Endothelial cell (in vitro differentiated cells): Measurements from ENCODE around the gene ZNF280D. TPM values are rescaled to one million over a fixed set of nuclear protein-coding genes. Genes with fewer than 3 reads are reported as not detected.
"Not testable (repeated sequence)": the region's sequence is repeated elsewhere in the genome, so short reads cannot be mapped to it uniquely, and the experiment has no call there.

ENCODE experiments used
- DNase-seq: peaks from one replicate; pipeline ENCODE4 v3.0.0; 2021; ENCODE audit warnings: low spot score
- H3K27ac Mint-ChIP-seq: one replicate; pipeline ENCODE4 v1.8.0; 2021; ENCODE audit warnings: mixed read lengths, inconsistent platforms; ENCODE audit not compliant: unreplicated experiment
- H3K27me3 Mint-ChIP-seq: one replicate; pipeline ENCODE4 v1.8.0; 2021; ENCODE audit warnings: mild to moderate bottlenecking, moderate library complexity, mixed read lengths, inconsistent platforms; ENCODE audit not compliant: unreplicated experiment
- H3K36me3 Mint-ChIP-seq: one replicate; pipeline ENCODE4 v1.8.0; 2021; ENCODE audit warnings: mild to moderate bottlenecking, low read depth, mixed read lengths, inconsistent platforms; ENCODE audit not compliant: unreplicated experiment
- H3K4me1 Mint-ChIP-seq: one replicate; pipeline ENCODE4 v1.8.0; 2021; ENCODE audit warnings: mild to moderate bottlenecking, mixed read lengths, inconsistent platforms; ENCODE audit not compliant: unreplicated experiment
- H3K4me3 Mint-ChIP-seq: one replicate; pipeline ENCODE4 v1.8.0; 2021; ENCODE audit warnings: mild to moderate bottlenecking, mixed read lengths, inconsistent platforms; ENCODE audit not compliant: unreplicated experiment
- H3K9me3 Mint-ChIP-seq: one replicate; pipeline ENCODE4 v1.8.0; 2021; ENCODE audit warnings: mixed read lengths, inconsistent platforms; ENCODE audit not compliant: unreplicated experiment
- long read RNA-seq: library from polyadenylated mRNA; unstranded; transcript quantifications from one replicate; pipeline ENCODE4 v2.0.0, GENCODE V29; 2020; ENCODE audit not compliant: unreplicated experiment
- total RNA-seq: library from RNA; stranded (reverse); fragmentation: NEBNext Ultra II Directional; extraction: Animal tissue kit (Norgen Biotek cat#: 25700); gene quantifications from one replicate; pipeline ENCODE4 v1.2.1, GENCODE V29; 2021; ENCODE audit not compliant: unreplicated experiment
- TF ChIP-seq, protein P1 (sequence below): fragments of 200-600 bp; sonication (generic); IDR thresholded peaks from one replicate; pipeline ENCODE4 v1.5.0; 2021; ENCODE audit warnings: antibody characterized with exemption; ENCODE audit not compliant: unreplicated experiment

ZNF280D gene, protein sequence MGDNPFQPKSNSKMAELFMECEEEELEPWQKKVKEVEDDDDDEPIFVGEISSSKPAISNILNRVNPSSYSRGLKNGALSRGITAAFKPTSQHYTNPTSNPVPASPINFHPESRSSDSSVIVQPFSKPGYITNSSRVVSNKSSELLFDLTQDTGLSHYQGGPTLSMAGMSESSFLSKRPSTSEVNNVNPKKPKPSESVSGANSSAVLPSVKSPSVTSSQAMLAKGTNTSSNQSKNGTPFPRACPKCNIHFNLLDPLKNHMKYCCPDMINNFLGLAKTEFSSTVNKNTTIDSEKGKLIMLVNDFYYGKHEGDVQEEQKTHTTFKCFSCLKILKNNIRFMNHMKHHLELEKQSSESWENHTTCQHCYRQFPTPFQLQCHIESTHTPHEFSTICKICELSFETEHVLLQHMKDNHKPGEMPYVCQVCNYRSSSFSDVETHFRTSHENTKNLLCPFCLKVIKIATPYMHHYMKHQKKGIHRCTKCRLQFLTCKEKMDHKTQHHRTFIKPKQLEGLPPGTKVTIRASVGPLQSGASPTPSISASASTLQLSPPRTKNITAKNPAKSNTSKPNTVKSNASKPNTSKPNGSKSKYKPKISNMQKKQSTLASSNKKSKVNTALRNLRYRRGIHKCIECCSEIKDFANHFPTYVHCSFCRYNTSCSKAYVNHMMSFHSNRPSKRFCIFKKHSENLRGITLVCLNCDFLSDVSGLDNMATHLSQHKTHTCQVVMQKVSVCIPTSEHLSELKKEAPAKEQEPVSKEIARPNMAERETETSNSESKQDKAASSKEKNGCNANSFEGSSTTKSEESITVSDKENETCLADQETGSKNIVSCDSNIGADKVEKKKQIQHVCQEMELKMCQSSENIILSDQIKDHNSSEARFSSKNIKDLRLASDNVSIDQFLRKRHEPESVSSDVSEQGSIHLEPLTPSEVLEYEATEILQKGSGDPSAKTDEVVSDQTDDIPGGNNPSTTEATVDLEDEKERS
- 34.6 TPM for total RNA-seq
- long read RNA-seq, partial matches to known transcripts: 6 of 7 reads
- long read RNA-seq, other reads (novel, unspliced or antisense): 0 of 7 reads

DNA sequence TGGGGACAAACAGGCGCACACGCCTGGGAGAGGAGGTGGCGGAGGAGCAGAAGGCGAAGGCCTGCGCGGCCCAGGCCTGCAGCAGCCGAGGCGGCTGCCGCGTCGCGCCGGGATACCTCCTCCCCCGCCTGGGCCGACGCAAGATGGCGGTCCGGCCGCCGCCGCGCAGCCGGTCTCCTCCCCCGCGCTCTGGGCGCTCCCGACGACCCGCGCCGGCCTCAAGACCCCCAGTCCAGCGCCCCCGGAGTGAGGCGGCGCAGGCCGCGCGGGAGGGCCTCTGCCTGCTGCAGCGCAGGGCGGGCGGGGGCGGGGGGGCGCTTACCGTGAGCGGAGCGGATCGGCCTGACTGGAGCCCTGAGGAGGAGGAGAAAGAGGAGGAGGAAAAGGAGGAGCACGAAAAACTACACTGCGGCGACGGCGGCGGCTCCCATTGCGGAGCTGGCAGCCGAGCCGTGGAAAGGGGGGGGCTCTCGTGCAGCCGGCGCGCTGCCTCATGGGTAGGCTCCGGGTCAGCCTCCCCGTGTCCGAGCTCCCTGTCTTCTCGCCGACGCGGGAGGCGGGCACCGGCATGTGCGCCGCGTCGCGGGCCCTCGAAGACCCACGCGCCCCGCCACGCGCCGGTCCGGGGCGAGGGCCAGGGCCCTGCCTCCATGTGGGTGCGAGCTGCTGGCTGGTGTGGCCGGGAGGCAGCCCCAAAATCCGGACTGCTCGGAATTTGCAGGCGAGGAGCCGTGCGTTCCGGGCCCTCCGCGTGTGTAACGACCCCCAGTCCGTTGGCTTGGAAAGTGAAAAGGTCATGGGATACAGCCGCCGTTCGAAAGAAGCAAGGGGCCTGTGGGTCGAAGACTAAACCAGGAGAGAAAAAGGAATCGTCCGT, at the start of gene ZNF280D:
ZNF280D (minus strand) TSS at position 374 of the 877 bp plus-strand sequence. CDS start 26,400 bp downstream, outside the sequence.
- Mint-ChIP-seq H3K36me3 (peaks cover 14% of the 10 kb centered on the region), H3K9me3 (no peaks in the 10 kb centered on the region), H3K27me3 (peaks cover 4% of the 10 kb centered on the region), H3K27ac (peak within 1 kb of the TSS; percentile 97), H3K4me3 (peak within 1 kb of the TSS; percentile 97), H3K4me1 (peaks cover 18% of the 10 kb centered on the region)
- DNase-seq: peak; percentile 75
- TF ChIP-seq, protein P1, sequence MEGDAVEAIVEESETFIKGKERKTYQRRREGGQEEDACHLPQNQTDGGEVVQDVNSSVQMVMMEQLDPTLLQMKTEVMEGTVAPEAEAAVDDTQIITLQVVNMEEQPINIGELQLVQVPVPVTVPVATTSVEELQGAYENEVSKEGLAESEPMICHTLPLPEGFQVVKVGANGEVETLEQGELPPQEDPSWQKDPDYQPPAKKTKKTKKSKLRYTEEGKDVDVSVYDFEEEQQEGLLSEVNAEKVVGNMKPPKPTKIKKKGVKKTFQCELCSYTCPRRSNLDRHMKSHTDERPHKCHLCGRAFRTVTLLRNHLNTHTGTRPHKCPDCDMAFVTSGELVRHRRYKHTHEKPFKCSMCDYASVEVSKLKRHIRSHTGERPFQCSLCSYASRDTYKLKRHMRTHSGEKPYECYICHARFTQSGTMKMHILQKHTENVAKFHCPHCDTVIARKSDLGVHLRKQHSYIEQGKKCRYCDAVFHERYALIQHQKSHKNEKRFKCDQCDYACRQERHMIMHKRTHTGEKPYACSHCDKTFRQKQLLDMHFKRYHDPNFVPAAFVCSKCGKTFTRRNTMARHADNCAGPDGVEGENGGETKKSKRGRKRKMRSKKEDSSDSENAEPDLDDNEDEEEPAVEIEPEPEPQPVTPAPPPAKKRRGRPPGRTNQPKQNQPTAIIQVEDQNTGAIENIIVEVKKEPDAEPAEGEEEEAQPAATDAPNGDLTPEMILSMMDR: no peak

DNA sequence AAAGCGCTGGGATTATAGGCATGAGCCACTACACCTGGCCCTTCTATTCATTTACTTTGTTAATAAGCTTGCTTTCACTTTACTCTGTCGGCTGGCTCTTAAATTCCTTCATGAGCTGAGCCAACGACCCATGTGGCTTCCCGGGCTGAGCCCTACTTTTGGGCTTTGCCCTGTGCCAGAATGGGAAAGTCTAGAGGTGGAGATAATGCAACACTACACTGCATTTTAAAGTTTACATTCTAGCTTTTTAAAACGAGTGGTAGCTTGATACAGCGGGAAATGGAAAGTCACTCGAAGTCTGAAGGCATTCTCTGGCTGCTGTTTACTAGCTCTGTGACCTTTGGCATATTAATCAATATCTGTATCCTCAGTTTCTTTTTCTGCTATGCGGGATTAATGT, 49.0 kb upstream of the ZNF280D start:
- no peaks in the 10 kb centered on the region for H3K9me3 Mint-ChIP-seq
- H3K36me3 Mint-ChIP-seq: peaks cover 8% of the 10 kb centered on the region
- H3K27ac Mint-ChIP-seq: no peak overlapping the region
- H3K4me3 Mint-ChIP-seq: no peak overlapping the region
- no peaks in the 10 kb centered on the region for H3K27me3 Mint-ChIP-seq
- no peak for DNase-seq
- no peaks in the 10 kb centered on the region for H3K4me1 Mint-ChIP-seq
- TF ChIP-seq, protein P1: no peak

DNA sequence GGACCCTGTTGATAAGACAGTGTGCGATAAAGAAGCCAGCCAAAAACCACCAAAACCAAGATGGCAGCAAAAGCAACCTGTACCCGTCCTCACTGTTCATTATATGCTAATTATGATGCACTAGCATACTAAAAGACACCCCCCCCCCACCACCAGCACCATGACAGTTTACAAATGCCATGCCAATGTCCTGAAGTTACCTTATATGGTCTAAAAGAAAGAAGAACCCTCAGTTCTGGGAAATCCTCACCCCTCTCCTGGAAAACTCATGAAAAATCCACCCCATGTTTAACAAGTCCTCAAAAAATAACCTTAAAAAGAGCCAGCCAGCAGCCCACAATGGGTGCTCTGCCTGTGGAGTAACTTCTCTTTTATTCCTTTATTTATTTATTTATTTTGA, 48.4 kb upstream of the ZNF280D start:
- no peaks in the 10 kb centered on the region for H3K4me1 Mint-ChIP-seq
- no peaks in the 10 kb centered on the region for H3K9me3 Mint-ChIP-seq
- no peak for DNase-seq
- H3K27me3 Mint-ChIP-seq: no peaks in the 10 kb centered on the region
- no peak overlapping the region for H3K4me3 Mint-ChIP-seq
- H3K36me3 Mint-ChIP-seq: peaks cover 8% of the 10 kb centered on the region
- TF ChIP-seq, protein P1: no peak
- no peak overlapping the region for H3K27ac Mint-ChIP-seq

DNA sequence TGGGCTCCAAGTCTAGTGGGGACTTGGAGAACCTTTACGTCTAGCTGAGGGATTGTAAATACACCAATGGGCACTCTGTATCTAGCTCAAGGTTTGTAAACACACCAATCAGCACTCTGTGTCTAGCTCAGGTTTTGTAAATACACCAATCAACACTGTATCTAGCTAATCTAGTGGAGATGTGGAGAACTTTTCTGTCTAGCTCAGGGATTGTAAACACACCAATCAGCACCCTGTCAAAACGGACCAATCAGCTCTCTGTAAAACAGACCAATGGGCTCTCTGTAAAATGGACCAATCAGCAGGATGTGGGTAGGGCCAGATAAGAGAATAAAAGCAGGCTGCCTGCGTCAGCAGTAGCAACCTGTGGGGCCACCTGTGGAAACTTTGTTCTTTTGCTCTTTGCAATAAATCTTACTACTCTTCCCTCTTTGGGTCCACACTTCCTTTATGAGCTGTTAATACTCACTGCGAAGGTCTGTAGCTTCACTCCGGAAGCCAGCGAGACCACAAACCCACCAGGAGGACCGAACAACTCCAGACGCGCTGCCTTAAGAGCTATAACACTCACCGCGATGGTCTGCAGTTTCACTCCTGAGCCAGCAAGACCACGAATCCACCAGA, 46.9 kb upstream of the ZNF280D start:
- H3K4me1 Mint-ChIP-seq, H3K4me3 Mint-ChIP-seq, H3K27ac Mint-ChIP-seq, H3K27me3 Mint-ChIP-seq, DNase-seq, H3K36me3 Mint-ChIP-seq, H3K9me3 Mint-ChIP-seq: not testable (repeated sequence)

DNA sequence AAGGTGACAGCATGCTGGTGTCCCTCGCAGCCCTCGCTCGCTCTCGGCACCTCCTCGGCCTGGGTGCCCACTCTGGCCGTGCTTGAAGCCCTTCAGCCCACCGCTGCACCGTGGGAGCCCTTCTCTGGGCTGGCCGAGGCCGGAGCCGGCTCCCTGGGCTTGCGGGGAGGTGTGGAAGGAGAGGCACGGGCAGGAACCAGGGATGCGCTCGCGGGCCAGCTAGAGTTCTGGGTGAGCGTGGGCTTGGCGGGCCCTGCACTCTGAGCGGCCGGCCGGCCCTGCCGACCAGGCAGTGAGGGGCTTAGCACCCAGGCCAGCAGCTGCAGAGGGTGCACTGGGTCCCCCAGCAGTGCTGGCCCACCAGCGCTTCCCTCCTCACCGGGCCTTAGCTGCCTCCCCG, 46.1 kb upstream of the ZNF280D start:
- not testable (repeated sequence) for H3K9me3 Mint-ChIP-seq, H3K4me3 Mint-ChIP-seq, H3K27me3 Mint-ChIP-seq, H3K27ac Mint-ChIP-seq, DNase-seq, H3K36me3 Mint-ChIP-seq
- peaks cover 11% of the 10 kb centered on the region for H3K4me1 Mint-ChIP-seq
